ENCODE results near the gene SV2B.

Gene SV2B

GRCh38 chr15:91279486-91279885 lies 179.4 kb downstream of the SV2B start:
- no peak for DNase-seq

- no peak for DNase-seq
Observed at GRCh38 chr15:91281947-91282346, 181.9 kb downstream of the SV2B start.

- DNase-seq, result no peak
Observed at GRCh38 chr15:91282486-91282885, 182.4 kb downstream of the SV2B start.

DNA sequence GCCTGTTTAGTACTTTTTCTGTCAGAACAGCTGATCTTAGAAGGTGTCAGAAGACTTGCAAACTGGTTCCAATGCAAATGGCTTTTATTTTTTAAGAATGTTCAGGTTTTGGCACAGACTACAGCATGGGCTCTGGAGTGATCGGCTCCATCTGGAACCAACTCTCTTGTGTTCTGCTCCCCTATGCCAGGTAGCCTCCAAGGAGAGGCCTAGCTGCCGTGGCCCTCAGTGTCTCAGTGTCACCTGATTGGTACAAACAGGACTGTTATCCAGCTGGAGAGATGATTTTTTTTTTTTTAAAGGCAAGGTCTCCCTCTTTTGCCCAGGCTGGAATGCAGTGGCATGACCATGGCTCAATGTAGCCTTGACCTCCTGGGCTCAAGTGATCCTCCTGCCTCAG lies 183.1 kb downstream of the SV2B start:
- DNase-seq, result no peak

GRCh38 chr15:91284758-91285466 lies 184.9 kb downstream of the SV2B start:
- DNase-seq, result no peak

DNA sequence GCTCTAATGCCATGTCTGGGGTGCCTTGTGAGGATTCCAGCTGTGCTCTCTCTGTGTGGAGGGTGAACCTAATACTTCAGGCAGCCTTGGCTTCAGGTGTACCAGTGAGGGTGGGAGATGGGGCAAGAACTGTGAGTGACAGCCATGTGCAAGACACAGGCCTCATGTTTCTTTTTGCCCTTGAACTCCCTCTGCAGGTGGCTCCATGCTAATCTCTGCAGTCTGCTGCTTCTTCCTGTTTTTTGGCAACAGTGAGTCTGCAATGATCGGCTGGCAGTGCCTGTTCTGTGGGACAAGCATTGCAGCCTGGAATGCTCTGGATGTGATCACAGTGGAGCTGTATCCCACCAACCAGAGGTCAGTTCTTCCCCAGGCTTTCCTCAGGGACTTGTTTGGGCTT lies 189.3 kb downstream of the SV2B start:
- DNase-seq, result no peak

GRCh38 chr15:91290553-91290952 lies 190.5 kb downstream of the SV2B start:
- DNase-seq, result no peak

DNA sequence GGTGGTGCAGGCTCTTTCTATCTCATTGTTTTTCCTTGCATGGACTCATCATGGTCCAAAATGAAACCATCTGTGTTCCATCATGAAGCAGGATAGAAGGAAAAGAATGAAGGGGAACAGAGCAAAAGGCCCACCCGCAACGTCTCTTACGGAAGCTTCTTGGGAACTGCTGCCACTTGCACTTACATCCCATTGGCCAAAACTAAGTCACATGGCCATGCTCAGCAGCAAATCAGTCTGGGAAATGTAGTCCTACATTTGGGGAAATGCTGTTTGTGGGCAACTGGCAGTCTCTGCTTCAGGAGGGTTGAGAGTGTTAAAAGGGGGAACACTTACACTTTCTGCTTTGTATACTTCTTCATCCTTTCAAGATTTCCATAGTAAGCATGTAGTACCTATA lies 191.6 kb downstream of the SV2B start:
- DNase-seq, result no peak

DNA sequence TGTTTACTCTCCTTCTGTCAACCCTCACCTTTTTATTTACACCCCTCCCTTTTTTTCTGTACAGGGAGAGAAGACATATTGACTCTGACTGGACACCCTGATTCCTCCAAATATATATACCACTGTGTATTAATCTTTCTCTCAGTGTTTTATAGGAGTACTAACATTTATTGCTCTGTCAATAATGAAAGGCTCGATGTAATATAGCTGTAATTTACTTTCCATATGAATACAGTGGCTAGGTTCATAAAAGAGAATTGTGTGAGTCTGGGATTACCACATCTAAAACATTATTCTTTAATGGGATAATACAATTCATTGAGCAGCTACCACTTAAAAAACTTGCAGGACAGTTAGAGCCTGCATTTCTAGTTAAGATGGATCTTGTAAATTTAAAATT lies 194.3 kb downstream of the SV2B start:
- DNase-seq, result no peak

DNA sequence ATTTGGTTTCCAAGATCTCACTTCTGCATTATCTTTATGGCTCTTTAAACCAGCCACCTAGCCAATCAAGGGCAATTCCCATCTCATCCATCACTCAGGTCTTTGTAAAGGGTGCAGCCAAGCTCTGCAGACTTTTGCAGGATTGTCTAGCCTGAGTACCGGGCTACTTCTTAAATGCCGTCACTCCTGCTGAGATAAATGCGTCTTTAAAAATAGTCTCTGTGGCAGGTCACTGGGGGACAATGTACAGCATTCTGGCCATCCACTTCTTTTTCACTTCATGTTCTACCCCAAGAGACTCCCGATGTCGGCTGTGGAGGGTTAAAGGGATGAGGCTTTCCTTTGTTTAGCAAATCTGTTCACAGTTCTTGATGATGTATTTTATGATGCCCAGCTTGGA lies 194.7 kb downstream of the SV2B start:
- DNase-seq, result no peak

DNA sequence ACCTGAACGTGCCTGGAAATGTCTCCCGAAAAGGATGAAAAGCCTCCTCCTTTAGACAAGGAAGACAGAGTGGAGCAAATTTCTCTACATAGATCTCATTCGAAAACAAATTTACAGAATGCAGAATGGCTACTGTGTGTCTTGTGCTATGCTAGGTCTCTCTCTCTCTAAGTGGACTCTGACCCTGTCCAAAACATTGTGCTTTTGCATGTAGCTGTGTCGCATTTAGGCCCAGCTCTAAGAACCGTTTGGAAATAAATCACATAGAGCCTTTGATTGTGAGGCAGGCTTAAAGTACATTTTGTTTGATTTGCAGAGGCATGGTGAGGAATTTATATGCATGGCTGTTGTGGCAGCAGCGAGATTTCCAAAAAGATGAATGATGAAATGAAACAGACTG lies 198.0 kb downstream of the SV2B start:
- DNase-seq, result no peak

GRCh38 chr15:91302588-91303439 lies 202.8 kb downstream of the SV2B start:
- no peak for DNase-seq

DNA sequence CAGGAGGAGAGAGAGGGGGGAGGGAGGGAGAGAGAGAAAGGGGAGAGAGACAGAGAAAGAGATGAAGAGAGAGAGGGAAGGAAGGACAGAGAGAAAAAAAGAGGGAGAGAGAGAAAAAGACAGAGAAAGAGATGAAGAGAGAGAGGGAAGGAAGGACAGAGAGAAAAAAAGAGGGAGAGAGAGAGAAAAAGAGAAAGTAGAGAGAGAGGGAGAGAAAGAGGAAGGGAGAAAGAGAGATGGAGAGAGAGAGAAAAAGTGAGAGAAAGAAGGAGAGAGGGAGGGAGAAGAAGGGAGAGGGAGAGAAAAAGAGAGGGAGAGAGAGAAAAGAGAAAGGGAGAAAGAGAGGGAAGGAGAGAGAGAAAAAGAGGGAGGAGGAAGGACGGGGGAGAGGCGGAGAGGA lies 204.2 kb downstream of the SV2B start:
- no peak for DNase-seq

- no peak for DNase-seq
Observed at GRCh38 chr15:91304786-91305185, 204.7 kb downstream of the SV2B start.

GRCh38 chr15:91306144-91306543 lies 206.1 kb downstream of the SV2B start:
- no peak for DNase-seq

DNA sequence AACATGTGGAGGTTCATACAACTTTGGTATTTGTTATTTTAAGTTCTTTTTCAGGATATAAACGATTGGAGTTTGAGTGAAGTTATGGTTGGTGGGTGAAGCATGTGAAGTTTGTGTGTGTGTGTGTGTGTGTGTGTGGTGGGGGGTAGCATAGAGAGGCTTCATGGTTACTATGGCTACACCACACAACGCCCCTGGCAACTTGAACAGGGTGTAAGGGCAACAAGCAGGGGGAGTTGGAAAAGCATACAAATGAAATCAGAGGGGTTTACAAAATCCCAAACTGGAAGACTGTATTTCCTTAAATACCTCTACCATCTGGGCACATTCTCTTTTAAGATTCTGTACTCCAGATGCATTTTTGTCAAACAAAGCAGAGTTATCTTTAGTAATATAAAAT lies 207.5 kb downstream of the SV2B start:
- no peak for DNase-seq

DNA sequence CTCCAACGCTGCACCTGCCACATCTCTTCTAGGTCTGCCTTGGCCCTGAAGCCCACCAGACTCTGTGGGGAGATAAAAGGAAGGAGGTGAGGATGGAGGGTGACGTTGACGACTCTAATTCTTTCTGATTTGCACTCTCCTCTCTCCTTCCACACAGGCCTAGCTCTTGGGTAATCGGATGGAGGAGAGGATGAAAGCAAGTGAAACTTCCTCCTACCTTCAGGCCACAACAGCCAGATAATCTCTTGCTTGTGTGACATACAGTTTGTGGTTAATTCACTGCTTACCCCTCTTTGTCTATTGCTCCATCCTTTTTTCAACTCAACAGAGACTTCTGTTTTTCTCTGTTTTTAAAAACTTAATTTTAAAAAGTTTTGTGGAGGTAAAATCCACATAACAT lies 208.1 kb downstream of the SV2B start:
- no peak for DNase-seq

GRCh38 chr15:91308855-91309254 lies 208.8 kb downstream of the SV2B start:
- DNase-seq, result no peak

- DNase-seq, result no peak
Observed at GRCh38 chr15:91311986-91312385, 211.9 kb downstream of the SV2B start.

DNA sequence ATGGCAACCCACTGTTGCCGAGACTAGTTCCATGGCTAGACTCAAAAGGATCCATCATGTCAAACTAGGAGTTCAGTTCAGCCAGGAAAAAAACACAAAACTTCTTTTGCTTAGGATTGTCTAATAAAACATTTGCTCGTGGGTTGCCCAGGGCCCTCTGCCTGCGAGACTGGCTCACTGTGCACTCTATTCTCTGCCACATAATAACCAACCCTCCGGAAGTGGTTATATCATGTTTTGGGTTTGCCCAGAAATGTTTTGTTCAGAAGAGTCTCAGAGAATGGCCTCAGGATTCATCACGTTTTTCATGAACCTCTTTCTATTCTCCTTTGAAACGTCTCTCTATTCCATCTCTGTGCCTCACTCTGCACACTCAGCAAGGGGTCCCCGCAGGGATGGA lies 216.1 kb downstream of the SV2B start:
- DNase-seq, result no peak

DNA sequence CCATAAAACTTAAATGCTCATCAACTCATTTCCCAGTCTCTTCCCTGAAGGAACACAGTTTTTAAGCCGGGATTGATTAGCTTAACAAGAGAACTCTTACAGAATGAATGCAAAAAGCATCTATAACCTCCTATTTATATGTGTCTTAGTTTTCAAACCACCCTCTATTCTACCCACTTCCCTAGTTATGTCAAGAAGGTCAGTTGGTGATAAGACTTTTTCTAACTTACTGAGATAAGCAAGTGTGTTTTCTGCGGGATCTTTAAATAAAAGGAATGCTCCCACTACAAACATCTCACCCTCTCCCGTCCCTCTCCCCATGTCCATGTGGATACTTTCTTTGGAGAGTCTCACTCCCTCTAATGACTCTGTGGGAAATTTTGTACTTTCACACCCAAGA lies 218.5 kb downstream of the SV2B start:
- DNase-seq, result no peak

DNA sequence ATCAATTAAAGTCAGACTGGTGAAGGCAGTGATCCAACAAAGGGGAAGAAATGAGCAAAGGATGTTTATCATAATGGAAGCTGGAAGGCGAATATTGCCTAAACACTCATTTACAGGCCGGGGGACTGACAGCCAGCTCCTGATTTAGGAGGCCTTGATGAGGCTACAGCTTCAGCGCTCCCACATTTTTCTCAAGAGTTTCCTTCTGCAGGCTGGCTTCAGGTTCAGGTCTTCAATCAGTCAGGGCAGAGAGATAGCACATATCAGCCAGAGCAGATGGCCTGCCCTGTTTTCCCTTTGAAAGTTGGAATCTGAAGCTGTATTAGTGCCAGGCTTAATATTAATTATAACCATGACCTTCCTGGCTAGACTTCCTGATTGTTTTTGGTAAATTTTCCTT lies 218.9 kb downstream of the SV2B start:
- DNase-seq, result no peak

- no peak for DNase-seq
Observed at GRCh38 chr15:91319371-91320059, 219.5 kb downstream of the SV2B start.

- DNase-seq, result no peak
Observed at GRCh38 chr15:91320101-91320500, 220.0 kb downstream of the SV2B start.

Measured in activated CD4-positive, CD25-positive, alpha-beta regulatory T cell treated with anti-CD3 and anti-CD28 coated beads, Interleukin-2, amount 50 U/mL, for 72 hours (primary cell).